ENCODE results near the gene KLF16. TPM values are rescaled to one million over a fixed set of nuclear protein-coding genes. Genes with fewer than 3 reads are reported as not detected.

KLF16 gene
- total RNA-seq, 1 donor from 2014 or later, result 26.3 TPM

GRCh38 chr19:1864480-1865171 is 1.2 kb upstream of the KLF16 start:
- Mint-ChIP-seq H3K27ac (ENCODE audit: unreplicated experiment) (peak overlapping the region; percentile 27), H3K4me1 (ENCODE audit: unreplicated experiment) (peaks cover 28% of the 10 kb centered on the region), H3K36me3 (ENCODE audit: unreplicated experiment) (no peaks in the 10 kb centered on the region), H3K27me3 (ENCODE audit: unreplicated experiment) (no peaks in the 10 kb centered on the region), H3K9me3 (ENCODE audit: unreplicated experiment) (no peaks in the 10 kb centered on the region), H3K4me3 (ENCODE audit: unreplicated experiment) (peak overlapping the region; percentile 72)
- peak; percentile 83 for TF ChIP-seq CTCF (IDR thresholded peaks at IDR 0.05)
- no peak for DNase-seq (ENCODE audit: extremely low spot score, unreplicated experiment)

GRCh38 chr19:1863638-1864479 is 480 bp upstream of the KLF16 start:
- Mint-ChIP-seq H3K27me3 (ENCODE audit: unreplicated experiment) (no peaks in the 10 kb centered on the region), H3K4me1 (ENCODE audit: unreplicated experiment) (peaks cover 34% of the 10 kb centered on the region), H3K36me3 (ENCODE audit: unreplicated experiment) (no peaks in the 10 kb centered on the region), H3K4me3 (ENCODE audit: unreplicated experiment) (peak overlapping the region; percentile 72), H3K27ac (ENCODE audit: unreplicated experiment) (no peak overlapping the region), H3K9me3 (ENCODE audit: unreplicated experiment) (no peaks in the 10 kb centered on the region)
- DNase-seq (ENCODE audit: extremely low spot score, unreplicated experiment), result peak; percentile 98
- no peak for TF ChIP-seq CTCF (IDR thresholded peaks at IDR 0.05)

GRCh38 chr19:1862424-1863327 is 703 bp downstream of the KLF16 start:
- no peak for TF ChIP-seq CTCF (IDR thresholded peaks at IDR 0.05)
- Mint-ChIP-seq H3K9me3 (ENCODE audit: unreplicated experiment) (no peaks in the 10 kb centered on the region), H3K36me3 (ENCODE audit: unreplicated experiment) (no peaks in the 10 kb centered on the region), H3K27ac (ENCODE audit: unreplicated experiment) (peak overlapping the region; percentile 86), H3K27me3 (ENCODE audit: unreplicated experiment) (no peaks in the 10 kb centered on the region), H3K4me1 (ENCODE audit: unreplicated experiment) (peaks cover 44% of the 10 kb centered on the region), H3K4me3 (ENCODE audit: unreplicated experiment) (peak overlapping the region; percentile 90)
- no peak for DNase-seq (ENCODE audit: extremely low spot score, unreplicated experiment)

- Mint-ChIP-seq H3K4me3 (ENCODE audit: unreplicated experiment) (peak overlapping the region; percentile 90), H3K9me3 (ENCODE audit: unreplicated experiment) (no peaks in the 10 kb centered on the region), H3K27me3 (ENCODE audit: unreplicated experiment) (no peaks in the 10 kb centered on the region), H3K36me3 (ENCODE audit: unreplicated experiment) (no peaks in the 10 kb centered on the region), H3K27ac (ENCODE audit: unreplicated experiment) (peak overlapping the region; percentile 86), H3K4me1 (ENCODE audit: unreplicated experiment) (peaks cover 48% of the 10 kb centered on the region)
- TF ChIP-seq CTCF (IDR thresholded peaks at IDR 0.05), result no peak
- DNase-seq (ENCODE audit: extremely low spot score, unreplicated experiment), result no peak
Observed at GRCh38 chr19:1862068-1862423, 1.3 kb downstream of the KLF16 start.
